HEK293T (cell line): Measurements from ENCODE around the gene SLC9A9.

Experiments
- CTCF ChIA-PET: fragments of 350-600 bp; formaldehyde crosslinking; extraction: SDS; loops from one replicate; lab custom pipeline; 2021; ENCODE audit warnings: antibody characterized with exemption, inconsistent platforms; lab: Yijun Ruan, JAX
- POLR2A ChIA-PET: fragments of 350-600 bp; formaldehyde crosslinking; extraction: SDS; loops from one replicate; lab custom pipeline; 2020; ENCODE audit warnings: antibody characterized with exemption, inconsistent platforms; lab: Yijun Ruan, JAX
- DNase-seq: peaks from one replicate; pipeline ENCODE4 v3.0.0; 2012; ENCODE audit warnings: mixed read lengths; ENCODE audit errors: extremely low spot score
- ARNT ChIP-seq: fragments of 450-650 bp; IDR thresholded peaks from 2 replicates; pipeline ENCODE4 v1.6.1; 2017; ENCODE audit warnings: mild to moderate bottlenecking
- BHLHE40 ChIP-seq: fragments of 450-650 bp; IDR thresholded peaks from 2 replicates; pipeline ENCODE4 v1.6.1; 2016; ENCODE audit warnings: mild to moderate bottlenecking, moderate library complexity, borderline replicate concordance
- CTBP1 ChIP-seq: fragments of 450-650 bp; IDR thresholded peaks from 2 replicates; pipeline ENCODE4 v1.6.1; 2016; ENCODE audit warnings: borderline replicate concordance
- ELF4 ChIP-seq: fragments of 450-650 bp; IDR thresholded peaks from 2 replicates; pipeline ENCODE4 v1.6.1; 2017; ENCODE audit warnings: antibody characterized with exemption
- FOXA1 ChIP-seq: fragments of 450-650 bp; IDR thresholded peaks from 2 replicates; pipeline ENCODE4 v1.6.1; 2016; ENCODE audit warnings: mild to moderate bottlenecking
- FOXK2 ChIP-seq: fragments of 450-650 bp; IDR thresholded peaks from 2 replicates; pipeline ENCODE4 v1.6.1; 2016; ENCODE audit warnings: mild to moderate bottlenecking
- FOXM1 ChIP-seq: fragments of 450-650 bp; IDR thresholded peaks from 2 replicates; pipeline ENCODE4 v1.6.1; 2017; ENCODE audit warnings: mild to moderate bottlenecking, borderline replicate concordance
- HDGF ChIP-seq: fragments of 450-650 bp; IDR thresholded peaks from 2 replicates; pipeline ENCODE4 v1.6.1; 2017; ENCODE audit warnings: antibody characterized with exemption, borderline replicate concordance
- L3MBTL2 ChIP-seq: fragments of 450-650 bp; conservative IDR thresholded peaks from 2 replicates; pipeline ENCODE4 v1.6.1; 2016; ENCODE audit warnings: mild to moderate bottlenecking
- LEF1 ChIP-seq: fragments of 450-650 bp; IDR thresholded peaks from 2 replicates; pipeline ENCODE4 v1.6.1; 2017; ENCODE audit warnings: mild to moderate bottlenecking, borderline replicate concordance
- NFRKB ChIP-seq: fragments of 450-650 bp; IDR thresholded peaks from 2 replicates; pipeline ENCODE4 v1.6.1; 2016; ENCODE audit warnings: mild to moderate bottlenecking, moderate library complexity
- SP1 ChIP-seq: fragments of 450-650 bp; IDR thresholded peaks from 2 replicates; pipeline ENCODE4 v1.6.1; 2017
- SUZ12 ChIP-seq: fragments of 450-650 bp; IDR thresholded peaks from 2 replicates; pipeline ENCODE4 v1.6.1; 2016; ENCODE audit warnings: mild to moderate bottlenecking
- TARDBP ChIP-seq: fragments of 450-650 bp; IDR thresholded peaks from 2 replicates; pipeline ENCODE4 v1.6.1; 2016
- ZNF384 ChIP-seq: fragments of 450-650 bp; IDR thresholded peaks from 2 replicates; pipeline ENCODE4 v1.6.1; 2016
- TF ChIP-seq, protein P1 (sequence below): fragments of 450-650 bp; IDR thresholded peaks from 2 replicates; pipeline ENCODE4 v1.6.1; 2016

The SLC9A9 gene

DNA sequence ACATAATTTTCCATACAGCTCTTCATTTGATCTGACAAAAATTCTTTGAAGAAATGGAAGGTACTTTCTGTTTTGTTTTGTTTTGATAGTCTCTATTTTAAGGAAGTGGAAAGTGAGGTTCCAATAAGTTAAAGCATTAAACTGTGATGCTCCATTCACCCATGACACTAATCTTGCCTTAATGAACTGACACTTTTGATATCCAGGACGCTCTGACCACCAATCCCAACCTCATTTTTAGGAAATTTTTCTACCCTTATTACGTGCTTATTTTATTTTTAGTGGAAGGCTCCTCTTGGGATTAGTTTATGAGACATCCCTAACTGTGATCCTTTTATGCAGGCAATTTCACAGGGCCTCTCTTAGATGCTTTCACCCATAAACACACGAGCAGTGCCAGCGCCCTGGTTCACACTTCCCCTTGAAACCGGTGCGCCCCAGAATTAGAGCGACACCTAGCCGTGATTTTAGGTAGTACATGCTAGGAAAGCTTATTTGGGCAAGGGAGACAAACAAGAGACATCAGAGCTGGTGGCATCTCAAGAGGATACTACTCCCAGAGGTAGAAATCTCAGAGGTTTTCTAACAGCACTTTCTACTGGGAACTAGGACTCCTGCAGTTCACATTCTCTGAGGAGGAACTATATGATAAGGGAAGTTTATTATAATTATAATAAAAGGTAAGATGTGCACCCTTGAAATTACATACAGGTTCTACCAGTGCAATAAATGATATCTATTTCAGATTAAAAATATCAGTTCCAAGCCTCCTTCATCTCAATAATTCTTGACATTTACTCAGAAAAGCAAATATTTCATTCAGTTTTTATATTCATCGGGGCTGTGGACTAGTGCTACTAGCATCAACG is 173.9 kb downstream of the SLC9A9 start:
- ChIA-PET CTCF (interaction anchor here (0.5 to 1.1 kb wide), 8 partner anchors 16 to 638 kb away, joined by 3 to 4 read pairs (median 3); no protein-coding TSS in a partner anchor), POLR2A (no interaction called here)
- peak; percentile 76 for DNase-seq
- no peak for TF ChIP-seq FOXM1
- no peak for TF ChIP-seq TARDBP
- no peak for TF ChIP-seq FOXA1
- TF ChIP-seq, protein P1, sequence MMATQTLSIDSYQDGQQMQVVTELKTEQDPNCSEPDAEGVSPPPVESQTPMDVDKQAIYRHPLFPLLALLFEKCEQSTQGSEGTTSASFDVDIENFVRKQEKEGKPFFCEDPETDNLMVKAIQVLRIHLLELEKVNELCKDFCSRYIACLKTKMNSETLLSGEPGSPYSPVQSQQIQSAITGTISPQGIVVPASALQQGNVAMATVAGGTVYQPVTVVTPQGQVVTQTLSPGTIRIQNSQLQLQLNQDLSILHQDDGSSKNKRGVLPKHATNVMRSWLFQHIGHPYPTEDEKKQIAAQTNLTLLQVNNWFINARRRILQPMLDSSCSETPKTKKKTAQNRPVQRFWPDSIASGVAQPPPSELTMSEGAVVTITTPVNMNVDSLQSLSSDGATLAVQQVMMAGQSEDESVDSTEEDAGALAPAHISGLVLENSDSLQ, result no peak
- TF ChIP-seq BHLHE40, result no peak
- no peak for TF ChIP-seq FOXK2
- TF ChIP-seq NFRKB, result no peak
- TF ChIP-seq SP1, result no peak
- TF ChIP-seq HDGF, result no peak
- TF ChIP-seq L3MBTL2, result no peak
- TF ChIP-seq LEF1, result no peak
- no peak for TF ChIP-seq CTBP1
- TF ChIP-seq ZNF384, result no peak
- TF ChIP-seq ARNT, result no peak
- TF ChIP-seq ELF4, result no peak
- TF ChIP-seq SUZ12, result no peak

DNA sequence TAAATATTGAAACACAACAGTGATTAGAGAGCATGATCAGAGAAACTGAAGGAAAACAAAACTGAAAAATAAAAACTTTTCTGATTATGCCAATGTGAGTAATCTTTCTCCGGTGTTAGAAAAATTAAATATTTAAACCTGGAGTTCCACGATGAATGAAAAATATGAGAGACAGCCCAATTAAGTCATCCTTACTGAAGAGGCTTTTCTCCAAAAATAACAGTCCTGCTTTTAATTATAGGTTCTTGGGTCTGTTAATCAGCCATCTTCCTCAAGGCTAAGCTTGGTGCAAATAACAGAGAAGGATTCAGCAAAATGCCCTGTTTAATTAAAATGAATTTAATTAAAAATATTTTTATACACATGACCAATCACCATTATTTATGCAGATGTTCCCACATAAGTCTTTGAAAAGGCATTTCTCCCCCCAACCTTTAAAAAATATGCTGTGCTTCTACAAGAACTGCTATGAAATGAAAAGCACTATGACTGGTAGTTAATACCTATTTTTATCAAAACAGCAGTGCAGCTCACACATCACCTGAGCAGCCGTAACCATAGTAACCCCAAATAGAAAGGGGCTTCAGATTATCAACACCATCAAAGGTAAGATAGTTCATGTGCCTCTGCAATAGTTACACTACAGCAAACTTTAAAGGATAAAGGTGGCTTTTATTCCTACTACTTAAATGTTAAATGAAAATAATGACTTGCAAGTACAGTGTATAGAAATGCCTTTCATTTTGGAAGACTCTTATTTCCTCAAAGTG is 175.7 kb downstream of the SLC9A9 start:
- CTCF ChIA-PET, result no interaction called here
- POLR2A ChIA-PET, result no interaction called here
- no peak for DNase-seq
- TF ChIP-seq BHLHE40 (no peak), ARNT (no peak), LEF1 (no peak), HDGF (no peak), TARDBP (no peak), SUZ12 (no peak), NFRKB (no peak), SP1 (no peak), ZNF384 (no peak), L3MBTL2 (no peak)

DNA sequence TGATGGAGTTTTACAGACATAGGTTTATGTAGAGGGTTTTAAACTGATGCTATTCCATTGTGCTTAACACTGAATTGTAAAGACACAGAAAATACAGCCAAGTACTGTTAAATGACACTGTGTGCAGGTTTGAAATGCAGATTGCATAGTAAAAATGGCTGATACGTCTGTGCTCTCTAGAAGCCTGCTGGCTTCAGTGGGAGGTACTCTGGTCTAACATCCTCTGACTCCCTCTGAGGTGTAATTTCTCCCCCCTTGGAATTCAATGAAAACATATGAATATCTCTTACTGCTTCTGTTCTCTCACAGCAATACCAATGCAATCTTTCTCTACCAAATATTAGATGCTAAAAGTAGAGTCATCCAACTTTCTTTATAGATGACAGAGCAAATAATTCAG is 176.6 kb downstream of the SLC9A9 start:
- CTCF ChIA-PET, result no interaction called here
- POLR2A ChIA-PET, result no interaction called here
- TF ChIP-seq L3MBTL2 (no peak), FOXM1 (no peak), NFRKB (no peak), SP1 (no peak), CTBP1 (no peak), SUZ12 (no peak), ELF4 (no peak), ARNT (no peak)
- DNase-seq, result no peak

DNA sequence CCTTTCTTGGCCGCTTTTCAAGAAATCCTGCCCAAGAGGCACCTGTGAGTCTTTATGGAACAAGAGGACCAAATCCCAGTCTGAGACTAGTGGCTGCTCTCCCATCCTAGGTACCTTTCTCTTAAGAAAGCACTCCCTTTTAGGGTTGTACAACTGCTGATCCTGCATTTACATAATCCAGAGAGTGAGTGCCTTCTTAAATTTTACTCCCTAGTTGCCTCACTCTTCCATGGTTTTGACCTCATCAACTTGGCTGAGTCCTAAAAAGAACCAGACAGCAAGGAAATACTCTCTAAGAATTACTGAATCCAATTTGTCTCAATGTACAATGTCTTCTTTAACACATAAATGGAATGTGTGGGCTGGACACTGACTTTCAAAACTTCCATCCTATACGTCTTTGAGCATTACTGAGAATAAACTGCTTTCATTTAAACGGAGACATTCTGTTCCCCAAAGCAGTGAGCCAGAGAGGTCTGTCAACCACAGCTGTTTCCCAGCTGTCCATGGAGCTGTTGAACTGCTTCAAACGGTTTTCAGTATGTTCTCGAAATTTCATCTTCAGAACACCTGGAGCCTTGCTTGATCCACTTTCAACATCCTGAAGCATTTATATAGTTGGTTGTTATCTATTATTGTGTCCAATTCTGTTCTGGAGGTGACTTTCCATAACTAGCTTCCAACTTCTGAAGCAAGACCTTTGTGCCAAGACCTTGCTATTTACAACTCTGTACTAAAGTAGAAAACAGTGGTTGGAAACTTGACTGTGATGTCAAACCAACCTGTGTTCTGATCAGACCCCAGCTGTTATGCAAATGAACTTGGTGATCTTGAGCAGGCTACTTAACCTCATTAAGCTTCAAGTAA is 179.1 kb downstream of the SLC9A9 start:
- no peak for DNase-seq
- ChIA-PET POLR2A (no interaction called here), CTCF (no interaction called here)
- TF ChIP-seq, protein P1, result no peak
- TF ChIP-seq LEF1 (no peak), ZNF384 (no peak), ARNT (no peak), FOXM1 (no peak), BHLHE40 (no peak), FOXA1 (no peak), SP1 (no peak), CTBP1 (no peak), FOXK2 (no peak), ELF4 (no peak), L3MBTL2 (no peak), NFRKB (no peak)

DNA sequence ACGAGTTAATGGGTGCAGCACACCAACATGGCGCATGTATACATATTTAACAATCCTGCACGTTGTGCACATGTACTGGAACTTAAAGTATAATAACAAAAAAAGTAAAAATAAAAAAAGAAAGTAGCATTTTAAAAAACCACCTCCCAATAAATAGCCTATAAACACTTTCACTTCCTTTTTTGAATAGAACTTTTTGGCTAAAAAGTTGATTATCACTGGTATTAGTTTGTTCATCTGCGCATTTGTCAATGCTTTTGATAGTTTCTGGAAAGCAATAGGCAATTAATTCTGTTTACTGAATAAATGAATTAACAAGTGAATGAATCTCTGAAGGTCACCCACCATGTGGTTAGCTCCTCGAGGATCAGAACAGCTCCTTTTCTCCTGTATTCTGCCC is 179.9 kb downstream of the SLC9A9 start:
- ChIA-PET POLR2A (no interaction called here), CTCF (no interaction called here)
- TF ChIP-seq LEF1, result no peak
- no peak for TF ChIP-seq FOXK2
- TF ChIP-seq, protein P1, result no peak
- no peak for TF ChIP-seq BHLHE40
- TF ChIP-seq HDGF, result no peak
- TF ChIP-seq TARDBP, result no peak
- TF ChIP-seq SP1, result no peak
- no peak for TF ChIP-seq SUZ12
- no peak for TF ChIP-seq ARNT
- no peak for TF ChIP-seq CTBP1
- TF ChIP-seq ZNF384, result no peak
- TF ChIP-seq FOXM1, result no peak
- TF ChIP-seq FOXA1, result no peak
- TF ChIP-seq NFRKB, result no peak
- no peak for TF ChIP-seq L3MBTL2
- no peak for TF ChIP-seq ELF4
- DNase-seq, result no peak
